ENCODE results near the gene PCMTD2.

GRCh38 chr20:64238115-64238825, 17.3 kb upstream of the PCMTD2 start:
- TF ChIP-seq REST (IDR thresholded peaks at IDR 0.05; ENCODE audit: insufficient read depth in 1 of 2, low read depth in 2 of 2, low read length in 2 of 2) = no peak
- TF ChIP-seq POLR2AphosphoS5 (IDR thresholded peaks at IDR 0.05; ENCODE audit: low read depth, low read length) = no peak
- no peak for TF ChIP-seq TAF1 (IDR thresholded peaks at IDR 0.05; ENCODE audit: borderline replicate concordance, insufficient read depth, low read length)

All from PFSK-1 (cell line).